Astrocyte (in vitro differentiated cells and primary cell): ENCODE data around the gene ZNF331.

Source experiments
- EZH2 ChIP-seq: IDR thresholded peaks from 2 replicates; pipeline ENCODE4 v1.6.1; 2012; ENCODE audit warnings: mild to moderate bottlenecking, low read length, inconsistent platforms; ENCODE audit not compliant: insufficient read depth
- TF ChIP-seq, protein P1 (sequence below): IDR thresholded peaks from 2 replicates; pipeline ENCODE4 v1.5.1; 2011; ENCODE audit warnings: low read depth, mild to moderate bottlenecking, inconsistent platforms, low read length, moderate library complexity; ENCODE audit not compliant: insufficient read depth

DNA sequence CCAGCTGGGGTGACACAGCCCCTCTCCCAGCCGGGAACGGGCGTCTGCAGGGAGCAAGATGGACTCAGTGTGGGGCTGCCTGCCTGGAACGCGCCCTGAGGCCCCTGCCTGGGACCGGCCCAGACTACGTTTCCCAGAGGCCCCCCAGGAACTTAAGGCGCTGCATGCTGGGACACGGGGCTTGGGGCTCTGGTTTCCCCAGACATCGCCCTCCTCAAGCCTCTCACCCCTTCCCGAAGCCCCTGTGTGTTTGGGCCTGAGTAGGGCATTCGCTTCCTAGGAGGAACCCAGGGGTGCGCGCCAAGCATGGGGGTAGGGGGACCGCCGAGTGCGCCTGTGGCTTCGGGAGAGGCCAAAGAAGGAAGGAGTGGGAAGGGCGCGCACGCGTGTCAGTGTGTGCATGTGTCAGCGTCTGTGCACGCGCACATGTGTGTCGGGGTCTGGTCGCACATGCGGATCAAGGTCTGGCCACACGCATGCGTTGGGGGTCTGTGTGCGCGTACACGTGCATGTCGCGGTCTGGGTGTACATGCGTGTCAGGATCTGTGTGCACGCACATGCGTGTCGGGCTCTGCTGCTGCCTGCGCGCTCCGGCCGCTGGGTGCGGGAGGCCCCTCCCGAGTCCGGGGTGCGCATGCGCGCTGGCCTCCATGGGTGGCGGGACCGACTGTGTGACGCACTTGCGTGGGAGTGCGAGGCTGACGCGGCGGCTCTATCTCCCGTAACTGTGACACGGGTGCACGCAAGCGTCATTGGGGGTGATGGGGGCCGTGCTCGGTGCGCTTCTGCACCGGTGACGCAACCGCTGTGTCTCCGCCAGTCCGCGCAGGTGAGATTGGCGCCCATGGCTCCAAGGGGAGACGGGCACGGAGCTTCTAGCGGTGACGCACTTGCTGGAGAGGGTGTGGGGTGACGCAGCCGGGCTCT, 16.2 kb downstream of the ZNF331 start:
- TF ChIP-seq, protein P1, sequence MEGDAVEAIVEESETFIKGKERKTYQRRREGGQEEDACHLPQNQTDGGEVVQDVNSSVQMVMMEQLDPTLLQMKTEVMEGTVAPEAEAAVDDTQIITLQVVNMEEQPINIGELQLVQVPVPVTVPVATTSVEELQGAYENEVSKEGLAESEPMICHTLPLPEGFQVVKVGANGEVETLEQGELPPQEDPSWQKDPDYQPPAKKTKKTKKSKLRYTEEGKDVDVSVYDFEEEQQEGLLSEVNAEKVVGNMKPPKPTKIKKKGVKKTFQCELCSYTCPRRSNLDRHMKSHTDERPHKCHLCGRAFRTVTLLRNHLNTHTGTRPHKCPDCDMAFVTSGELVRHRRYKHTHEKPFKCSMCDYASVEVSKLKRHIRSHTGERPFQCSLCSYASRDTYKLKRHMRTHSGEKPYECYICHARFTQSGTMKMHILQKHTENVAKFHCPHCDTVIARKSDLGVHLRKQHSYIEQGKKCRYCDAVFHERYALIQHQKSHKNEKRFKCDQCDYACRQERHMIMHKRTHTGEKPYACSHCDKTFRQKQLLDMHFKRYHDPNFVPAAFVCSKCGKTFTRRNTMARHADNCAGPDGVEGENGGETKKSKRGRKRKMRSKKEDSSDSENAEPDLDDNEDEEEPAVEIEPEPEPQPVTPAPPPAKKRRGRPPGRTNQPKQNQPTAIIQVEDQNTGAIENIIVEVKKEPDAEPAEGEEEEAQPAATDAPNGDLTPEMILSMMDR = no peak
- no peak for TF ChIP-seq EZH2
